NCI-H446 treated with DMSO at 0.1 percent for 48 hours (cell line): ENCODE data around the gene STARD3.
A peak's percentile ranks its signal among the peaks of the same experiment; 100 is the strongest.

Experiments used
- DNase-seq: peaks from one replicate; lab custom pipeline; 2025; lab: John Stamatoyannopoulos, UW

Gene STARD3

DNA sequence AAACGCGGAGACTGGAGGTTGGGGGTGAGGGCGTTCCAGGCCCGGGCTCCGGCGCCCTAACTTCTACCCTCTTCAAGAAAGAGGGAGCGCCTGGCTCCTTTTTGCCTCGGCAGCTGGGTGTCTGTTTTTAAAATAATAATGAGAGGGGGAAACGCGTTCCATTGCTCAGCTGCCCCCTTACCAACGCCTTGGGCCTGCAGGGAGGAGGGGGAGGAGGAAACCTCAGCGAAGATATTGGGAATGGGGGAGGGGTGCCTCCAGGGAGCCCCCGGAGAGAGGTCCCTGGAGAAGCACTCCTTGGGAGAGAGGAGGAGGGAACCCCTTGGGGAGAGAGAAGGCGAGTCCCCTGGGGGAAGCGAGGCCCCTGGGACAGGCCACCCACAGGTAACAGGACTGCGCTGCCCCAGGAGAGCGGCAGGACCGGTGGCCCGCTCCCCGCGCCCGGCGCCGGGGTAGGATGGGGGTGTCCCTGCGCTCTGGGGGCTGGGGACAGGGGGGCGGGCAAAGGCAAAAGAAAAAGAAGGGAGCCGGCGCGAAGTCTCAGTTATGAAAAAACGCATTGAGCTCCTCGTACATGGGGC lies 31.9 kb upstream of the STARD3 start:
- no peak for DNase-seq

DNA sequence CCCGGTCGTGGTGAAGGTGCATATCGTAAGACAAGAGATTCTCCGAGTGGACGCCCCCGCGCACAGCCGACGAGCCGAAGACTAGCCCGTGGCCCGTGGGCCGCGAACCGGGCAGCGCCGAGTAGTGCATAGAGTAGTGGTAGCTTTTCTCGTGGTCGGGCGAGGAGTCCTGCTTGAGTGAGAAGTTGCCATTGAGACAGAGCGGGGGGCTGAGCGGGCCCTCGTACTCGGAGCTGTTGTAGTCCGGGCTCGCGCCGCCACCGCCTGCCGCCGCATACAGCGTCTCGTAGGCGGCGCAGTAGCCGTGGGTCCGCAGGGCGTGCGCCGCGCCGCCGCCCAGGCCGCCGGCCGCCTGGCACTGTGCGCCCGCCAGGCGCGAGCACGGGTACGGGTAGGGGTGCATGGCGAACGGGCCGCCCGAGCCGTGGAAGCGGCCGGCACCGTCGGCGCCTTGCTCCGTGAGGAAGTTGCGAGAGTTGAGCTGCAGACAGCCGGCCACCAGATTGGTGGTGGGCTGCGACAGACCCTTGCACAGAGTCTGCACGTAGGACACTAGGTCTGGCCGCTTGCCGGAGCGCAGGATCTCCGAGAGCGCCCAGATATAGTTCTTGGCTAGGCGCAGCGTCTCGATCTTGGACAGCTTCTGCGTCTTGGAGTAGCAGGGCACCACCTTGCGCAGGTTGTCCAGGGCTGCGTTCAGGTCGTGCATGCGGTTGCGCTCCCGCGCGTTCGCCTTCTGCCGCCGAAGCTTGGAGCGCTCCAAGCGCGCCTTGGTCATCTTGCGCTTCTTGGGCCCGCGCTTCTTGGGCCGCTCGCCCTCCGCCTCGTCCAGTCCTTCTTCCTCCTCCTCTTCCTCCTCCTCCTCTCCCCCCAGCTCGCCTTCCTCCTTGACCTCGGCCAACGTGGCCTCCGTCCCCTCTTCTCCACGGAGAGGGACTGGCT lies 31.2 kb upstream of the STARD3 start:
- no peak for DNase-seq

DNA sequence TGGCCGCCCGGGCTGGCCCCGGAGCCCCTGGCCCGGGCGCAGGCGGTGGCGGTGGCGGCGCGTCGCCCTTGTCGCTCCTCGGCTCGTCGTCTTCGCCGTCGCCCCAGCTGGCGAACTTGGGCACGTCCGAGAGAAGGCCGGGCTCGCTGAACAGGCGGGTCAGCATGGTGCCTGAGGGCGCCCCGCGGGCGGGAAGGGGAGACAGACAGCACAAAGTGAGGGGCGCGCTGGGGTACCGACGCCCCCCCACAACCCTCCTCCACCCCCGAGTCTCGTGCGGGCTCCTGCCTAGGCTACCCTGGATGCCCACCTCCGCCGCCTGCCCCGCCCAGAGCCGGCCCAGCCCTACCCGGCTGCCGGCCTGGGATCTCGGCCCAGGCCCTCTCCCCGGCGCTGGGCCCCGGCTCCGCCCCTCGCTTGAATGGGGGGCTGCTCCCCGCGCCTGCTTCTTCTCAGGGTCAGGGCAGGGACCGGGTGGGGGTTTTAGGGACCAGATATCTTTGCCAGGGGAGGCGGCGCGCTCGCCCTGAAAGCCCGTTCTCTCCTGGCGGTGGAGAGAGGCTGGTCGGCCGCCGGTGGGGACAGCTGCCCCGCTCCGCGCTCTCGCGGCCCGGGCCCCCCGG lies 30.4 kb upstream of the STARD3 start:
- DNase-seq: no peak

DNA sequence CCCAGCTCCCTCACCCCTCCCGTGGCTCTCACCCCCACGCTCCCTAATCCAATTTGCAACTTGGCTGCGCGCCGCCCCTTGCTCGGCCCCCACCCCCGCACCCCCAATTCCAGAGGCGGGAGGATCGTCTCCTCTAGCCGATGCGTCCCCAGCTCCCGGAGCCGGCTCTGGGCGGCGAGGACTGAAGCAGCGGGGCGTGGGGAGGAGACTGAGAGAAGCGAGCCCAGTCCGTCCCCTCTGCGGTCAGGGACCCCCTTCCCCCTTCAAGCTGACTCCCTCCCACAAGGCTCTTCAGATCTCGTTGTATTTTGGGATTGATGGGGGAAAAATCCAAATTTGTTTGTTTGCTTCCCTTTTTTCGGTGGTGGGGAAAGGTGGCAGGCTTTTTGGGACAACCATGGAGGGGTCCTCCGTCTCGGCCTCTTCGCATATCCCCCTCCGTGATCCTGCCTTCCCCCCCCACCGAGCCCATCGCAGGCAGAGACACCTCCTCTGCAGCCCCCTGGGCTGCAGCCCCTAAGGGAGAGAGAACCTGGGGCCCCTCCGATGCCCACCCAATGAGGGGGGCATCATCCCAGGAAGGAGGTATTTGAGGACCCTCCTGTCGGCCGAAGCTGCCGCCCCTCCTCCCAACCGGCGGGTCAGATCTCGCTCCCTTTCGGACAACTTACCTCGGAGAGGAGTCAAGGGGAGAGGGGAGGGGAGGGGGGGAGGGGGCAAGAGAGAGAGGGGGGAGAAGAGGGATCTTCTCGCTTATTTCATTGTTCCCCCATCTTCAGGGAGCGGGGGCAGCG lies 29.7 kb upstream of the STARD3 start:
- no peak for DNase-seq

DNA sequence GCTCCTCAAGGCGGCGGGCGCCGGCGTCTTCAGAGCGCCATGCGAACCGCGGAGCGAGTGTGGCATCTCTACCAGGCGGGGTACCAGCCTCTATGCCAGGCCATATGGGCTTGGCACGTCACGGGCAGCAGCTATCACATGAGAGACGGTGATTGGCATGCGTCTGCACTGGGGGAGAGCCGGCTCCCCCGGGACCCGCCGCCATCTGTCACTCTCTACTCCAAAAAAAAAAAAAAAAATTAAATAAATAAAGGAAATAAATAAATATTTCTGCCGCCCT lies 29.2 kb upstream of the STARD3 start, which contains the start of gene NEUROD2:
Gene NEUROD2, minus strand, starts transcription at position 70 of the 280 bp plus-strand sequence. CDS start 1,321 bp downstream, outside the sequence.
- DNase-seq: peak; percentile 82

DNA sequence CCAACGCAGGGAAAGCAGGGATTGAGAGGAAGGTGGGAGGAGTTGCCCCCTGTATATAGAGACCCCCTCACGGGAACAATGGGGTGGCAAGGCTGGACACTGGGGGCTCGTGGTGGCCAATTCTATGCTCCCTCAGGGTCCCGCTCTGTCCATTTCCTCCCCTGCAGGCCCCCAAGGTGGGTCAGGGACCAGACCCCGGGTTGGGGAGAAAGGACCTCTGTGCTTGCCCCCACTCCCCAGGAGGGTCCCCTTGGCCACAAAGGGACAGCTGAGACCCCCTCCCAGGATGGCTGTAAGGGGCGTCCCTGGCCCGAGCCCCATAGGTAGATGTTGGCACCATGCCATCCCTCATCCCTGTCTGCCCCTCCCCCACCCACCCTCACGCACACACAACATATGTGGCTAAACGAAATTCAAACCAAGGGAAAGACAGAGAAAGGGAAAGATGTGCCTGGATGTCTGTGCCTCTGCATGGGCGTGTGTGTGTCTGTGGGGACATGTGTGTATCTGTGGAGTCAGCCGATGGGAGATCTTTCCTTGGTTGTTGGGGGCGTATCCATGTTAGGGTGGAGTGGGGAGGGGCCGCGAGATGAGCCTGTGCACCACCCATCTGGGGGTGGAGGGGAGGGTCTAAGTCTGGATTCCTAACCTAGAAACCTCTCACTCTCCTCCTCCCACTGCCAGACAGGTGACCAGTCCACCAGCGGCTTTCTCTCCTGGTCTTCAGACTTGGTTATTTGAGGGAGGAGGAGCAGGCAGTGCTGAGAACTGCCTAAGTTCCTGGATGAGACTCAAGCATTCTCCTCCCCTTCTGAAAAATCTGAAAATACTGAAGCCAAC lies 28.6 kb upstream of the STARD3 start:
- DNase-seq: no peak

DNA sequence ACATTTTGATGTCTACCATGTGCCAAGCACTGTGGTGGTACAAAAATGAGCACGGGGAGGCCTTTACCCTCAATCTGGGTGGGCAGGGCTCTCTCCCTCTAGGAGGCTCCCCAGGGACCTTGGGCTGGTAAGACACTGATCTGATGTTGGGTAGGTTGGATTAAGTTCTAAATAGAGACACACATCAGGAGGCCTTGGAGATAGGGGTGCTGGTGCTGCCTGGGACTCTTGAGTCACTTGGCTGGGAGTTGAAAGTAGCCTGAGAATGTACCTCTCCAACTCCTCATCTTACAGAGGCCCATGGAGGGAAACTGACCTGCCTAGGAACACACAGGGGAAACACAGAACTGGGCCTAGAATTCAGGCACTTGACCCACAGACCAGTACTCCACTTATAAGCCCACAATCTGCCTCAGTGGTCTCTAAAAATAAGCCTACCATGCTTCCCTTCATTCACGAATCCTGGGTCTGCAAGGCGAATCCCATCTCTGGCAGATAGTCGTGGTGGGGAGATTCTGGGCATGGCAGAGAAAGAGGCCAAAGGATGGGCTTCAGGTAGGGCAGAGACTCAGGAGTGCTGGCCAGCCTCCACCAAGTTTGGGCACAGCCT lies 27.4 kb upstream of the STARD3 start:
- DNase-seq: no peak

DNA sequence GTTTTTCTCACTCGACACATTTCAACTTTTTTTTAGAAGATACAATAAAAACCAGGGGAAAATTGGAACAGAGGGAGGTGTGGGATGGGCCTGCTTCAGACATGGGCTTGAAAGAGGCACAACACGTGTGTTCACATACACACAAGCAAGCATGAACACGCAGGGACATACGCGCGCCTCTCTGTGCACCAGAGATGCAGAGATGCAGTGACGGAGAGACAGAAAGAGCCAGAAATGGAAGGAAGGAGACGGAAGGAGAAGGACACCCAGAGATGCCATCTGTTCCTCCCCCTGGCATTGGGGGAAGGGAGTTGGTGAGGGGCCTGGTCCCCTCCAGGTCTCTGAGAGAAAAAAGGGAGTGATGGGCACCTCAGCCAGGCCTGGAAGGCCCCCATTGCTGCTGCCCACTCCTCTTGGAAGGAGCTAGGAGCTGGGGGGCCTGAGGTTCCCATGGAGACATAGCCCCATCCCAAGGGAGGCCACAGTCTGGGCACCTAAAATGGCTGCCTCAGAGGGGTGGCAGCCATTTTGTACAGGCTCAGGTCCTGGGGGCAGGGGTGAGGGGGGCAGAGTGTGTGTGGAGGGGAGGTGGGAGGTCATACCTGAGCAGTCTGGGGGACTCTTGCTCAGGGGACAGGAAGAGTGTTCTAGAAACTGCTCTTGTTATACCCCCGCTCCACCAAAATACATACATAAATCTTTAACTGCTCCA lies 25.4 kb upstream of the STARD3 start:
- no peak for DNase-seq

DNA sequence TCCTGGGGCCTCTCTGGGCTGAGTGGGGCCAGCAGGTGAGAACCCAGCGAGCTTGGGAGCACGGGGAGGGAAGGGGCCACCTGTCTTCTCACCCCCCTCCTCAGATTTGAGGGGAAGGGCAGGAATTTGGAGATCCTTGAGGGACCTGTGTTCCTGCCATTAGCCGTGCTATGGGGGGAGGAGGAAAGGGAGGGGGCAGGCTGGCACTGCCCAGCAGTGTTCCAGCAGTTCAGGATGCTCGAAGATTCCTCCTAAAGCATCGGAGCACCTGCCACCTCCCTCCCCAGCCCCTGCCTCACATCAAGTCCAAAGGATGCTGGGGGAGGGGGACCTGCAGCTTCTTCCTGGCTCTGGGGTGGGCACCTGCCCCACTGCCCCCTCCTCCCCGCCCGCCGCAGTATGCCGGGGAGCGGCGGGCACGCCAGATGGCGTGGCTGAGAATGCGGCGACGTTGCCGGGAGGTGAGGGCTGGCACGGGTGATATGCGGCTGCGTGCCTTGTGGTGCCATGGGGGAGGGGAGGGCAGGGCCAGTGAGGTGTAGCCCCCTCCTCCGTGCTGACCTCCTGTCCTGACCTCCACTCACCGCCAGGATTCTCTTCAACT lies 24.6 kb upstream of the STARD3 start:
- no peak for DNase-seq

DNA sequence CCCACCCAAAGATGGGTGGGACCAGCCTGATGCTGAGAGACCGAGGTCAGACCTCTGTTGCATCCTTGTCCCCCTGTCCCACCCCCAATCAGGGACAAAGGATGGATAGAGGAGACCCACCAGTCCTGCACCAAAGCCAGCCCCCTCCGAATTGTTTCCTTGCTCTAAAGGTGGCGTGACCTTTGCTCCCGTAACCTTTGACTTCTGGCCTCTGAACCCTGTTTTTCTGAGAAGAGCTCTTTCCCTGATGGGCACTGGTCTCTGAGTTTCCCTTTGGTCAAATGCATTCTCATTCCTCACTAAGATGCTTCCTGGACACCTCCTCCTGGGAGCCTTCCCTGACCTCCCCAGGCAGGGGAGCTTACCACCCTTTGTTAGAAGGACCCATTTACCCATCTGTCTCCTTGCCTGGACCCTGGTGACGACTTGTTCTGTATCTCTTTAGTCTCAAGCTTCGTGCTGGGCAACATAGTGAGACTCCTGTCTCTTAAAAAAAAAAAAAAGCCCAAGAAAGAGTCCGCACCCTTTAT lies 23.9 kb upstream of the STARD3 start:
- no peak for DNase-seq

DNA sequence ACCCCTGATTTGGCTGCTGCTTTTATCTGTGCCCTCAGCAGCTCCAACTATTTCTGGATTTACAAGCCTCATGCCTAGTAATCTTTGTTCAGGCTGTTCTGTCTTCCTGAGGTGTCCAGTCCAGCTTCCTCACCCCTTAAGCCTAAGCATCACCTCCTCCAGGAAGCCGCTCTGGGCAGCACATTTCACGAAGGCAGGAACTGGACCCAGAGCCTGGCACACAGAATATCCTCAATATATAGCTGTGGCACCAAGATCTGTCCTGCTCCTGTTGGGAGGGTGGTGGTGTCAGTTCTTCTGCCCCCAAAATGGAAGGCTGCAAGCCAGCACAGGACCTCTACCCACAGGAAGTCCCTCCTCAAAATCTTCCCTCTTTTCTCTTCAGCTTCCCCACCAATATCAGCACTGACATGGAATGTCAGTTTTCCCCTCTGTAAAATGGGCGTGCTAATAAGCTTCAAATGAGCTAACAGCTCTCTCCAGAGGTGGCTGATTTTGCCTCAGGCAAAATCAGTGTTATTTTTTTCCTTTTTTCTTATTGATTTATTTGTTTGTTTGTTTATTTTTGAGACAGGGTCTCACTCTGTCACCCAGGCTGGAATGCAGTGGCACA lies 22.3 kb upstream of the STARD3 start:
- no peak for DNase-seq

DNA sequence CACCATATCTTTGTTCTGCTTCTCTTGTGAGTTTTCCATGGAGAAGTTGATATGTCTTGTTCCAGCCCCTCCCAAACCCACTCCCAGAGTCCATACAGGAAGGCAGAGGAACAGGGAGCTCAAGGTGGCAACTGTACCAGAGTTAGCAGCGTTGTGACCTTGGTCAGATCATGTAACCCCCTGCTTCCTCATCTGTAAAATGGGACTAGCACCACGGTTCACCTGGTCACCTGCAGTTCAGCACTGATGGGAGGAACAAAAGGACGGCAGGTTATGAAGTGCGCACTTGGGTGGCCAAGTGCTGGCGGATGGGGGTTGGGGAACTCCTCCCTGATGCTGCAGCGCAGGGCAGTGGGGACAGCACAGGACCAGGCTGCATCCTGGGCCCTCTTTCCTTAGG lies 21.5 kb upstream of the STARD3 start:
- DNase-seq: no peak

DNA sequence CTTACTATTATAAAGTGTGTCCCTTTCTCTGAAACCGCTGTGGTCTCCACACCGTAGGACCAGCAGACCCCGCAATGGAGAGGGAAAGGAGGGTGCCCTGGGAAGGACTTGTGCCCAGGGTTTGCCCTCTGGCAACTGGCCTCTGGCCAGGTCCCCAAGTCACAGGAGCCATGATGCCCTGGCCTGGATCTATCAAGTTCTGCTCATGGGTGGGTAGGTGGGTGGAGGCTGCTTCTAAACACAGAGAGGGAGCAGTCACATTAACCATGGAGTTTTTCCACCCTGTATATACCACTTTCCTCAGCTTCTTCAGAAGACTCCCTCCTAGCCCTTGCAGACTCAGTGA lies 19.9 kb upstream of the STARD3 start:
- no peak for DNase-seq

DNA sequence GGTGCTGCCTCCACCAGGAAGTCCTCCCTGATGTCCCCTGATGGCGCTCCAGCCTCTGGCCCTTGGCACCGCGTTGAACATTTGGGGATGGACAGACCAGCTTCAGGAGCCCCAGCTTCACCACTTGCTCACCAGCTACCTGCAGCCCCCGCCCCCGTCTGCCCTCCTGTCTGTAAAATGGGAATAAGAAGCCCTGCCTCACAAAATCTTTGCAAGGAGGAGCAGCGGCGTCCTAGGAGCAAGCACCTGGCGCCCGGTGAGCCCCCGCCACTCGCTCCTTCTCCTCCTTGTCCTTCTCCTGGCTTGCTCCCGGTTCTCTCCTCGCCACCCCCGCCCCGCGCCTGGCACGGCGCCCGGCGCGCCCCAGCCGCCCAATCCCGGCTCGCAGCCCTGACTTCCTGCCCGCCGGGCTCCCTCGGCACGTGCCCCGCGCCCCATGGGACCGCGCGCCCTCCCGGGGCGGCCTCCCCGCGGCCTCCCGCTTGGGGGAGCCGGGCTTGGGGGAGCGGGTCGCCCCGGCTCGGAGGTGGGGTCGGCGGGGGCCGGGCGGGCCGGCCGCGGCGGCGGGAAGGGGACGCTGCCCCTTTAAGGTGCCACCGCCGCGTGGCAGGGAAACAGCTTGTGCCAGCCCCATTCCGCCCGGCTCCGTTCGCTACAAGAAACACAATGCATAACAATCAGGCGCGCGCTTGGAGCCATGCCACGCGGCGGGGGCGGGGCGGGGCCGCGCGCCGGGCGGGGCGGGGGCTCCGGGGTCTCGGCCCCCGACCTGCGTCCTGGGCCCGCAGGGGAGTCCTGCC lies 19.3 kb upstream of the STARD3 start:
- DNase-seq: peak; percentile 53

DNA sequence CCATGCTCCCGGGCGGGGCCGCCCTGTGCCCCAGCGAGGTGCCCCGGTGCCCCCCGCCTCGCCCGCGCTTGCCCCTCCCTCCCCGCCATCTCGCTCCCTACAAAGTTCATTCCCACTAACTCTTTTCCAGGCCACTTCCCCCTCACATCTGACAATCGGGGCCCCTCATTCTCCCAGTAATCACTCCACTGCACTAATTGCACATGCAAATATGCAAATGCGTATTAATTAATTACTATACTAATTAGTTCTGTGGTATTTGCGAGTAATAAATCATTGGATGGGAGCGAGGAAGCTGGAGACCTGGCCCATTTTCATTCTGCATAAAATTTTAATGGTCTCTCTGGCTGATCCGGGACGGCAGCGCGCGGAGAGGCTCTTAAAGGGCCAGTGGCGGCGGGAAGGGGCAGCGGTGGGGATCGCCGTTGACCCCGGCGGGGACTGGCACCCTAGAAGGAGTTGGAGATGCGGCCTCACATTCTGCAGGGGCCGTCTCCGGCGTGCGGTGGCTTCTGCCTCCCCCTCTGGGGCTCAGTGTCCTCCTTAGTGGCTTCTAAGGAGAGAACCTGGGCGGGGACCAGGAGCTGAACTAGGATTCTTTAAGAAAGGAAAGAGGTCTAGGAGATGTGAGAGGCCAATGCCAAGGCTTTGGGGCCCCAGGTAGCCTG lies 18.6 kb upstream of the STARD3 start:
- DNase-seq: no peak

DNA sequence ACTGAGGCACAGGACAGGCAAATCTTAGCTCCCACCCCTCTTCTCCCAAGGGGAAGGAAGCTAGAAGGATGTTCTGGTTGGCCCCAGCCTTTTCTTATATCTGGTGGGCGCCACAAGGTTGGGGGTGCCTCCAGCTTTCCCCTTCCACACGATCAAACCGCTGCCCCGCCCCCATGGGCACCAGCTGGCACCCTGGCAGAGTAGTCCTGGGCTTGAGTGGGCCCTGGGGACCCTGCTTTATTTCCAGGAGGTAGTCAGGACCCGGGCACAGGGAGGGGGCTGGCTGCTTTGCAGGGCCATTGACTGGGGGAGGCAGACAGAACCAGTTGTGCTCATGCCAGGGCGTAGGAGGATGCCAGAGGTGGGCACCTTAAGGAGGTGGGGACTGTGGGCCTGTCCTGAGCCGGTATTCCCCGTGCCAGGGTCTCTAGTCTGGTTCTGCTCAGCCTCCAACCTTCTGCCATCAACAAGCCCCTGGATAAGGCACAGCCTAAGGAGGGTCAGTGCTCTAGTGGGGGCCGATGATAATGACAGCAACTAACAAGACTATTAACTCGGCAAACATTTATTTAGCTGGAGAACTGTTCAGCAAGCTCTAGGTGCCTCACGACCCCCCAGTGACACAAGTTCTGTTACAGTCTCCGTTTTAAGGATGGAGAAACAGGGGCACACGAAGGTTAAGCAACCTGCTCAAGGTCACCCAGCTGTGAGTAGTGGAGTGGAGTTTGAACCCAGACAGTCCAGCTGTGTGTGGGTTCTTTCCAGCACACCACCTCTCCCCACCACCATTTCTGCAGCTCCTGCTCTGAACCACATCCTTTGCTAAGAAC lies 17.8 kb upstream of the STARD3 start:
- DNase-seq: no peak

DNA sequence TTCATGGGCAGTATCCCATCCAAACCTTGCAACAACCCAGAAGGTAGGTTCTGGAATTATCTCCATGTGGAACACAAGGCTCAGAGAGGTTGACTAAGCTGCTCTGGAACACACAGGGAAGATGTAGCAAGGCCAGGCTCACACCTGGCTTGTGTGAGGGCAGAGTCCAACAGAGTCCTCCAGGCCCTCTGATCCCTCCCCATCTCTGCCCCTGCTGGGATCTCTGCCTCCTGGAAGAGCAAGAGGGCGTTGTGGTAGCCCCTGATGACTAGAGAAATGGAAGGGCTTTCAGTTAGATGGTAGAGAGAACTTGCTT lies 17.2 kb upstream of the STARD3 start:
- no peak for DNase-seq
